ENCODE measurements around the gene MYO1F. TPM values are rescaled to one million over a fixed set of nuclear protein-coding genes. Genes with fewer than 3 reads are reported as not detected.

MYO1F gene
- total RNA-seq, 2 donors from 2014 or later = 2.0 to 8.0 TPM

DNA sequence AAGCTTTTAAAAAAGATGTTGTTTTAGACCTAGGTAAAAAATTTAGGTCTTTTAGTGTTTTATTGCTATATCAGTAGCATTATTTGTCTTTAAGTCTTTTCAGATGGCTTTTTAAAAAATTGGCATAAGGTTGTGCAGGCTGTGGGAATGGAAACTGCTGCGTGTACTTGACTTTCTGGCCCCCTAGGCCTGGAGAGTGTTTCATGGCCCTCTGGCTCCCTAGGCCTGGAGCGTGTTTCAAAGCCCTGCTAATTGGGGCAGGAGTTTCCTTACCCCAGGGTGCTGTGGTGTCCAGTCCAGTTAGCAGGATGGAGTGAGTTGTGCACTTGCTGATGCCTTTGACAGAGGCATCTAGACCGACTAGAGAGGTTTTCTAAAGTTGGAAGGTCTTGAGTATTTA, 98.6 kb downstream of the MYO1F start:
- 55 to 60% methylated on average over 3 of the region's 3 CpGs for WGBS, 2 donors
- peaks cover 32% of the 10 kb centered on the region for H3K4me1 ChIP-seq

GRCh38 chr19:8477889-8478288, 99.4 kb downstream of the MYO1F start:
- H3K27ac ChIP-seq = no peak overlapping the region
- intact Hi-C loops (cut with DNase I) = no loop called here
- no peaks in the 10 kb centered on the region for H3K9me3 ChIP-seq
- no peak overlapping the region for H3K4me3 ChIP-seq
- DNase-seq (no peak), ATAC-seq (no peak)
- H3K36me3 ChIP-seq (replicated peaks in 1 of 2; ENCODE audit: insufficient read depth in 1 of 2, low read depth in 2 of 2) = peaks cover 3 to 10% of the 10 kb centered on the region in 2 donors
- H3K27me3 ChIP-seq = no peaks in the 10 kb centered on the region
- TF ChIP-seq POLR2A (IDR thresholded peaks at IDR 0.05) (no peak), CTCF (IDR thresholded peaks at IDR 0.05) (no peak)
- peaks cover 31% of the 10 kb centered on the region for H3K4me1 ChIP-seq
- 73 to 79% methylated on average over 4 of the region's 4 CpGs for WGBS, 2 donors

More for the DNA sequence above, 98.6 kb downstream of the MYO1F start:
- peaks cover 1 to 12% of the 10 kb centered on the region in 2 donors for H3K36me3 ChIP-seq (replicated peaks in 1 of 2; ENCODE audit: insufficient read depth in 1 of 2, low read depth in 2 of 2)
- intact Hi-C loops (cut with DNase I) = no loop called here
- no peak for DNase-seq
- ATAC-seq = no peak
- H3K27me3 ChIP-seq = no peaks in the 10 kb centered on the region
- TF ChIP-seq POLR2A (IDR thresholded peaks at IDR 0.05) (no peak), CTCF (IDR thresholded peaks at IDR 0.05) (no peak)
- no peak overlapping the region for H3K27ac ChIP-seq
- H3K9me3 ChIP-seq = no peaks in the 10 kb centered on the region
- H3K4me3 ChIP-seq = no peak overlapping the region

- peaks cover 26% of the 10 kb centered on the region for H3K4me1 ChIP-seq
- no peak for DNase-seq
- H3K9me3 ChIP-seq = no peaks in the 10 kb centered on the region
- no peak for ATAC-seq
- 64% methylated on average over 4 to 8 of the region's 8 CpGs for WGBS, 2 donors
- H3K4me3 ChIP-seq = no peak overlapping the region
- intact Hi-C loops (cut with DNase I) = no loop called here
- H3K27ac ChIP-seq = no peak overlapping the region
- peaks cover 11 to 13% of the 10 kb centered on the region in 2 donors for H3K36me3 ChIP-seq (replicated peaks in 1 of 2; ENCODE audit: insufficient read depth in 1 of 2, low read depth in 2 of 2)
- TF ChIP-seq CTCF (IDR thresholded peaks at IDR 0.05) (no peak), POLR2A (IDR thresholded peaks at IDR 0.05) (no peak)
- H3K27me3 ChIP-seq = no peaks in the 10 kb centered on the region
These were observed 100.7 kb downstream of the MYO1F start for GRCh38 chr19:8476524-8476923.

DNA sequence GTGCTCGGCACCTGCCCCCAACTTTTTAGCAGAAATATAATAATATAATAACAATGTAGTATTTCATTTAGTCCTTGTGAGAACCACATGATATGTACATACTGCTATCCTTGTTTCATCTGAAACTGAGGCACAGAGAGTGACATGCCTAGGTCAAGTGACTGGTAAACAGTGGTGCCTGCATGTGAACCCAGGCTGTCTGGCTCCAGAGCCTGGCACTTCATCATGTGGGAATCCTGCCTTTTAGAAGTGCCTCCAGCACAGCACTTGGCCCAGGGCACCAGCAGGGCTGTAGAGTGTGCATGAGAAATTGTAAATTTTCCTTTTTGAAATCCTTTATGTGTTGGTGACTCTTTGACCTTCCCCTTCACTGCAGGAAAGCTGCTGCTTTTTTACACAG, 102.2 kb downstream of the MYO1F start:
- DNase-seq (no peak), ATAC-seq (no peak)
- peaks cover 14 to 15% of the 10 kb centered on the region in 2 donors for H3K36me3 ChIP-seq (replicated peaks in 1 of 2; ENCODE audit: insufficient read depth in 1 of 2, low read depth in 2 of 2)
- H3K4me1 ChIP-seq = peaks cover 24% of the 10 kb centered on the region
- TF ChIP-seq POLR2A (IDR thresholded peaks at IDR 0.05) = no peak
- no peak for TF ChIP-seq CTCF (IDR thresholded peaks at IDR 0.05)
- no peaks in the 10 kb centered on the region for H3K9me3 ChIP-seq
- H3K27me3 ChIP-seq = no peaks in the 10 kb centered on the region
- no peak overlapping the region for H3K4me3 ChIP-seq
- intact Hi-C loops (cut with DNase I) = no loop called here
- no peak overlapping the region for H3K27ac ChIP-seq
- WGBS, 2 donors = 93 to 100% methylated on average over 1 of the region's 1 CpG

GRCh38 chr19:8473648-8474476, 103.4 kb downstream of the MYO1F start:
- WGBS, 2 donors = 55 to 73% methylated on average over 6 of the region's 6 CpGs
- intact Hi-C loops (cut with DNase I) = no loop called here
- Histone ChIP-seq H3K4me1 (peaks cover 24% of the 10 kb centered on the region), H3K4me3 (no peak overlapping the region), H3K27me3 (no peaks in the 10 kb centered on the region), H3K9me3 (no peaks in the 10 kb centered on the region), H3K36me3 (replicated peaks in 1 of 2; ENCODE audit: insufficient read depth in 1 of 2, low read depth in 2 of 2) (peaks cover 16 to 27% of the 10 kb centered on the region in 2 donors), H3K27ac (no peak overlapping the region)
- DNase-seq = no peak
- no peak for ATAC-seq
- TF ChIP-seq POLR2A (IDR thresholded peaks at IDR 0.05) (no peak), CTCF (IDR thresholded peaks at IDR 0.05) (no peak)
